Cardiac fibroblast (primary cell): ENCODE data around the gene TUBB1.

Experiments used
- DNase-seq, 2 donors: peaks; one replicate each; pipeline versions ENCODE4 v3.0.0 to v3.0.0-alpha.2; 2010; ENCODE audit warnings: low read depth in 2 of 2
- H3K4me3 ChIP-seq, 2 donors: replicated peaks in 1 of 2; 1 replicate in 1 of 2; 2 replicates in 1 of 2; pipeline ENCODE4 v1.5.1; 2011; ENCODE audit warnings: low read depth in 2 of 2, low read length in 2 of 2, mild to moderate bottlenecking in 2 of 2, moderate library complexity in 1 of 2
- CTCF ChIP-seq: IDR thresholded peaks from one replicate; pipeline ENCODE4 v1.5.1; 2011; ENCODE audit warnings: low read depth, mild to moderate bottlenecking, low read length, inconsistent platforms

Gene TUBB1

GRCh38 chr20:58995461-58996225 is 23.6 kb upstream of the TUBB1 start:
- H3K4me3 ChIP-seq, result no peak overlapping the region
- no peak for TF ChIP-seq CTCF
- DNase-seq, result no peak

- no peak for TF ChIP-seq CTCF
- DNase-seq, result no peak
- H3K4me3 ChIP-seq, result no peak overlapping the region
Measured at GRCh38 chr20:58996226-58996611, 23.0 kb upstream of the TUBB1 start.

GRCh38 chr20:58997141-58997770 is 22.0 kb upstream of the TUBB1 start:
- no peak overlapping the region for H3K4me3 ChIP-seq
- DNase-seq, result no peak
- no peak for TF ChIP-seq CTCF

GRCh38 chr20:58998656-58999055 is 20.6 kb upstream of the TUBB1 start:
- H3K4me3 ChIP-seq, result no peak overlapping the region
- no peak for DNase-seq
- no peak for TF ChIP-seq CTCF

- no peak overlapping the region for H3K4me3 ChIP-seq
Measured at GRCh38 chr20:59000326-59000725, 18.9 kb upstream of the TUBB1 start.

GRCh38 chr20:59001068-59001448 is 18.2 kb upstream of the TUBB1 start:
- no peak for TF ChIP-seq CTCF
- no peak overlapping the region for H3K4me3 ChIP-seq
- DNase-seq, result no peak

More at GRCh38 chr20:59000326-59000725, 18.9 kb upstream of the TUBB1 start:
- TF ChIP-seq CTCF, result no peak
- DNase-seq, result no peak
